Stimulated activated CD4-positive, alpha-beta T cell treated with anti-CD3 and anti-CD28 coated beads, Interleukin-12 subunit alpha, Interleukin-12 subunit beta, amount 100 ng/mL, for 4 hours (primary cell): ENCODE results near the gene PCDHGA9.
"Not testable (repeated sequence)": the region's sequence is repeated elsewhere in the genome, so short reads cannot be mapped to it uniquely, and the experiment has no call there.

ENCODE experiments used
- DNase-seq: peaks from one replicate; pipeline ENCODE4 v3.0.0-alpha.2; 2020

PCDHGA9 gene

GRCh38 chr5:141384471-141385267 is 17.9 kb upstream of the PCDHGA9 start:
- DNase-seq = no peak

DNA sequence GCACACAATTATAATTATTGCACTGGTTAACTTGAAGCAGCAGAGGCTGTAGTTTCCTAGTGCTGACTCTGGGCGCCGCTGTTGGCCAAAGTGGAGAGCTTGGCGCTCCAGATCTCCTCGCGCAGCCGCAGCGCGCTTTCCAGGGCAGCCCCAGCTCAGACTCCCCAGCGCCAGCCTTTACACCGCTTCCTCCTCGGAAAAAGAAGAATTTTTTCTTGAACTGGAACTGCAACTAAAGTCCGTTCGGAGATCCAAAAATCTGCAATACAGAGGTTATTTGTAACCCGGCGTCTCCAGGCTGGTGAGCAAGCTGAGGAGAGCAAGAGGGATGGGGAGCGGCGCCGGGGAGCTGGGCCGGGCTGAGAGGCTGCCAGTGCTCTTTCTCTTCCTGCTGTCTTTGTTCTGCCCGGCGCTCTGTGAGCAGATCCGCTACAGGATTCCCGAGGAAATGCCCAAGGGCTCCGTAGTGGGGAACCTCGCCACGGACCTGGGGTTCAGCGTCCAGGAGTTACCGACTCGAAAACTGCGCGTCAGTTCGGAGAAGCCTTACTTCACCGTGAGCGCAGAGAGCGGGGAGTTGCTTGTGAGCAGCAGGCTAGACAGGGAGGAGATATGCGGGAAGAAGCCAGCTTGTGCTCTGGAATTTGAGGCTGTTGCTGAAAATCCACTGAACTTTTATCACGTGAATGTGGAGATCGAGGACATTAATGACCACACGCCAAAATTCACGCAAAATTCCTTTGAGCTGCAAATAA is 14.8 kb upstream of the PCDHGA9 start, which contains the start of gene PCDHGB4:
Gene PCDHGB4, plus strand, starts transcription at position 142 of the 755 bp plus-strand sequence. Its CDS starts 187 bp downstream, at position 329.
- DNase-seq = peak; percentile 20

DNA sequence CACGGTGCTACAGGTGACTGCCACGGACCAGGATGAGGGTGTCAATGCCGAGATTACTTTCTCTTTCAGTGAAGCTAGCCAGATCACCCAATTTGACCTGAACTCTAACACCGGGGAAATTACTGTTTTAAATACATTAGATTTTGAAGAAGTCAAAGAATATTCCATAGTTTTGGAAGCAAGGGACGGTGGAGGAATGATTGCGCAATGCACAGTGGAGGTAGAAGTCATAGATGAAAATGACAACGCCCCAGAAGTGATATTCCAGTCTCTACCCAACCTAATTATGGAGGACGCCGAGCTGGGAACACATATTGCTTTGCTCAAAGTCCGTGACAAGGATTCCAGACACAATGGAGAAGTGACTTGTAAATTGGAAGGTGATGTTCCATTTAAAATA is 13.9 kb upstream of the PCDHGA9 start:
- no peak for DNase-seq

DNA sequence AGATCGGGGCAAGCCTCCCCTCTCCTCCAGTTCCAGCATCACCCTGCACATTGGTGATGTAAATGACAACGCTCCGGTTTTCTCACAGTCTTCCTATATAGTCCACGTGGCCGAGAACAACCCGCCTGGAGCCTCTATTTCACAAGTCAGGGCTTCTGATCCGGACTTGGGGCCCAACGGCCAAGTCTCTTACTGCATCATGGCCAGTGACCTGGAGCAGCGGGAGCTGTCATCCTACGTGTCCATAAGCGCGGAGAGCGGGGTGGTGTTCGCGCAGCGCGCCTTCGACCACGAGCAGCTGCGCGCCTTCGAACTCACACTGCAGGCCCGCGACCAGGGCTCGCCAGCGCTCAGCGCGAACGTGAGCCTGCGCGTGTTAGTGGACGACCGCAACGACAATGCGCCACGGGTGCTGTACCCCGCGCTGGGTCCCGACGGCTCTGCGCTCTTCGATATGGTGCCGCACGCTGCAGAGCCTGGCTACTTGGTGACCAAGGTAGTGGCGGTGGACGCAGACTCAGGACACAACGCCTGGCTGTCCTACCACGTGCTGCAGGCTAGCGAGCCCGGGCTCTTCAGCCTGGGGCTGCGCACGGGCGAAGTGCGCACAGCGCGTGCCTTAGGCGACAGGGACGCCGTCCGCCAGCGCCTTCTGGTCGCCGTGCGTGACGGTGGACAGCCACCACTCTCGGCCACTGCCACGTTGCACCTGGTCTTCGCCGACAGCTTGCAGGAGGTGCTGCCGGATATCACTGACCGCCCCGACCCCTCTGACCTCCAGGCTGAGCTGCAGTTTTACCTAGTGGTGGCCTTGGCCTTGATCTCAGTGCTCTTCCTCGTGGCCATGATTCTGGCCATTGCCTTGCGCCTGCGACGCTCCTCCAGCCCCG is 13.2 kb upstream of the PCDHGA9 start:
- DNase-seq = no peak

DNA sequence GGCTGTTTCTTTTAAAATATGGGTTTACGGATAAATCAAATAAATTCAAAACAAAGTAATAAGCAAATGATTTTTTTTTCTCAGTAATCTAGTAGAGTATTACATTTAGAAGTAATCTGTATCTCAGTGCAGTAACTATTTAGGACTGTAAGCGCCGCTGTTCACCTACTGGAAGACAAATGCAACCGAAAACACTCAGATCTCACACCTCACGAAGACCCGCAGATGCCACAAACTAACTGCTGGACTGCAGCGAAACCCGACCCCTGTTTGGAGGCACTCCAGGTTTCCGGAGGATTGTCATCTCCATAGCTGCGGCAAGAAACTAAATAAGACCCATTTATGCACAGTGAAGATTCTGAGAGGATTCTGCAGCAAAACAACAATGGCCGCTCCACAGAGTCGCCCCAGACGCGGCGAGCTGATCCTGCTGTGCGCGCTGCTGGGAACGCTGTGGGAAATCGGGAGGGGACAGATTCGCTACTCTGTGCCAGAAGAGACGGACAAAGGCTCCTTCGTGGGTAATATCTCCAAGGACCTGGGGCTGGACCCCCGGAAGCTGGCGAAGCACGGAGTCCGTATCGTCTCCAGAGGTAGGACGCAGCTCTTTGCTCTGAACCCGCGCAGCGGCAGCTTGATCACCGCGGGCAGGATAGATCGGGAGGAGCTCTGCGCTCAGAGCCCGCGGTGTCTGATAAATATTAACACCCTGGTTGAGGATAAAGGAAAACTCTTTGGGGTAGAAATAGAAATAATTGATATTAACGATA is 10.0 kb upstream of the PCDHGA9 start, which contains the start of gene PCDHGA8:
Gene PCDHGA8, plus strand, starts transcription at position 205 of the 770 bp plus-strand sequence. Its CDS starts 181 bp downstream, at position 386.
- no peak for DNase-seq

DNA sequence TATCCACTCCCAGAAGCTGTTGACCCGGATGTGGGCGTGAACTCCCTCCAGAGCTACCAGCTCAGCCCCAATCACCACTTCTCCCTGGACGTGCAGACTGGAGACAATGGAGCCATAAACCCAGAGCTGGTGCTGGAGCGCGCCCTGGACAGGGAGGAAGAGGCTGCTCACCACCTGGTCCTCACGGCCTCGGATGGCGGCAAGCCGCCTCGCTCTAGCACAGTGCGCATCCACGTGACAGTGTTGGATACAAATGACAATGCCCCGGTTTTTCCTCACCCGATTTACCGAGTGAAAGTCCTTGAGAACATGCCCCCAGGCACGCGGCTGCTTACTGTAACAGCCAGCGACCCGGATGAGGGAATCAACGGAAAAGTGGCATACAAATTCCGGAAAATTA is 9.3 kb upstream of the PCDHGA9 start:
- DNase-seq = no peak

DNA sequence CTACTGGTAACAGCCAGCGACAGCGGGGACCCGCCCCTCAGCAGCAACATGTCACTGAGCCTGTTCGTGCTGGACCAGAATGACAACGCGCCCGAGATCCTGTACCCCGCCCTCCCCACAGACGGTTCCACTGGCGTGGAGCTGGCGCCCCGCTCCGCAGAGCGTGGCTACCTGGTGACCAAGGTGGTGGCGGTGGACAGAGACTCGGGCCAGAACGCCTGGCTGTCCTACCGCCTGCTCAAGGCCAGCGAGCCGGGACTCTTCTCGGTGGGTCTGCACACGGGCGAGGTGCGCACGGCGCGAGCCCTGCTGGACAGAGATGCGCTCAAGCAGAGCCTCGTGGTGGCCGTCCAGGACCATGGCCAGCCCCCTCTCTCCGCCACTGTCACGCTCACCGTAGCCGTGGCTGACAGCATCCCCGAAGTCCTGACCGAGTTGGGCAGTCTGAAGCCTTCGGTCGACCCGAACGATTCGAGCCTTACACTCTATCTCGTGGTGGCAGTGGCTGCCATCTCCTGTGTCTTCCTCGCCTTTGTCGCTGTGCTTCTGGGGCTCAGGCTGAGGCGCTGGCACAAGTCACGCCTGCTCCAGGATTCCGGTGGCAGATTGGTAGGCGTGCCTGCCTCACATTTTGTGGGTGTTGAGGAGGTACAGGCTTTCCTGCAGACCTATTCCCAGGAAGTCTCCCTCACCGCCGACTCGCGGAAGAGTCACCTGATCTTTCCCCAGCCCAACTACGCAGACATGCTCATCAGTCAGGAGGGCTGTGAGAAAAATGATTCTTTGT is 8.0 kb upstream of the PCDHGA9 start:
- not testable (repeated sequence) for DNase-seq

- DNase-seq = peak; percentile 38
Observed at GRCh38 chr5:141397756-141398551, 4.6 kb upstream of the PCDHGA9 start, which contains the start of gene PCDHGB5. TSS of gene PCDHGB5 (plus strand) at chr5:141397947. CDS start at chr5:141398128, 181 bp downstream.

- DNase-seq = no peak
Observed at GRCh38 chr5:141398608-141399007, 4.0 kb upstream of the PCDHGA9 start.

- DNase-seq = no peak
Observed at GRCh38 chr5:141399555-141400258, 2.9 kb upstream of the PCDHGA9 start.

- no peak for DNase-seq
Observed at GRCh38 chr5:141403387-141403786, 809 bp downstream of the PCDHGA9 start.

DNA sequence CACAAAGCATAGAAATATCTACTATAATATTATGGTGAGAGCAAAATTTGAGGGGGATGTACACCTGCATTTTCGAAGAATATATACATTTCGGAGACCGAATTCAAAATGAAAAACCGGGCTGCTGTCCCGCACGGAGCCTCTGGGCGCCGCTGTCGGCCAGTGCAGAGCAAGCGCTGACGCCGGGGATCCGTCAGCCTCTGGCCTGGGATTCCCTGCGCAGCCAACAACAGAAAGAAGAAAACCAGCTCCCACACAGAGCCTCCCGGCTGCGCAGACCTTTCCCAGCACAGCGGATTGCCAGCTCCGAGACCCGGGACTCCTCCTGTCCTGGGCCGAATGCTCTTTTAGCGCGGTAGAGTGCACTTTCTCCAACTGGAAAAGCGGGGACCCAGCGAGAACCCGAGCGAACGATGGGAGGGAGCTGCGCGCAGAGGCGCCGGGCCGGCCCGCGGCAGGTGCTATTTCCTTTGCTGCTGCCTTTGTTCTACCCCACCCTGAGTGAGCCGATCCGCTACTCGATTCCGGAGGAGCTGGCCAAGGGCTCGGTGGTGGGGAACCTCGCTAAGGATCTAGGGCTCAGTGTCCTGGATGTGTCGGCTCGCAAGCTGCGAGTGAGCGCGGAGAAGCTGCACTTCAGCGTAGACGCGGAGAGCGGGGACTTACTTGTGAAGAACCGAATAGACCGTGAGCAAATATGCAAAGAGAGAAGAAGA is 5.4 kb downstream of the PCDHGA9 start, which contains the start of gene PCDHGB6:
Gene PCDHGB6, plus strand, starts transcription at position 232 of the 716 bp plus-strand sequence. Its CDS starts 182 bp downstream, at position 414.
- peak; percentile 29 for DNase-seq

DNA sequence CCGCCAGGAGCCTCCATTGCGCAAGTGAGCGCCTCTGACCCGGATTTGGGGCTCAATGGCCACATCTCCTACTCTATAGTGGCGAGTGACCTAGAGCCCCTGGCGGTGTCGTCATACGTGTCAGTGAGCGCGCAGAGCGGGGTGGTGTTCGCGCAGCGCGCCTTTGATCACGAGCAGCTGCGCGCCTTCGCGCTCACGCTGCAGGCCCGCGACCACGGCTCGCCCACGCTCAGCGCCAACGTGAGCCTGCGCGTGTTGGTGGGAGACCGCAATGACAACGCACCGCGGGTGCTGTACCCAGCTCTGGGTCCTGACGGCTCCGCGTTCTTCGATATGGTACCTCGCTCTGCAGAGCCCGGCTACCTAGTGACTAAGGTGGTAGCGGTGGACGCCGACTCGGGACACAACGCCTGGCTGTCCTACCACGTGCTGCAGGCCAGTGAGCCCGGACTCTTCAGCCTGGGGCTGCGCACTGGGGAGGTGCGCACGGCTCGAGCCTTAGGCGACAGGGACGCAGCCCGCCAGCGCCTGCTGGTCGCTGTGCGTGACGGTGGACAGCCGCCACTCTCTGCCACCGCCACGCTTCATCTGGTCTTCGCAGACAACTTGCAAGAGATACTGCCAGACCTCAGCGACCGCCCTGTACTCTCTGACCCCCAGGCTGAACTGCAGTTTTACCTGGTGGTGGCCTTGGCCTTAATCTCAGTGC is 7.2 kb downstream of the PCDHGA9 start:
- no peak for DNase-seq

DNA sequence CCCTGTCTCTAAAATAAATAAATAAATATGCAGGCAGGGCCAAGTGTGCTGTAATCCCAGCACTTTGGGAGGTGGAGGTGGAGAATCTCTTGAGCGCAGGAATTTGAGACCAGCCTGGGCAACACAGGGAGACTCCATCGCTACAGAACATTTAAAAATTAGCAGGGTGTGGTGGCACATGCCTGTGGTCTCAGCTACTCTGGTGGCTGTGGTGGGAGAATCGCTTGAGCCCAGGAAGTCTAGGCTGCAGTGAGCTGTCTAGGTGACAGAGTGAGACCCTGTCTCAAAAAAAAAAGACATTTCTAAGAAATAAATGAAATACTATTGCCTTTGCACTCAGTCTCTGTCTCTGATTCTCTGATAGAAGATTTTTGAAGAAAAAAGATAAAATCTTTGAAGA is 9.0 kb downstream of the PCDHGA9 start:
- DNase-seq = no peak

GRCh38 chr5:141412854-141413539 is 10.4 kb downstream of the PCDHGA9 start, which contains the start of gene PCDHGA10:
TSS of gene PCDHGA10 (plus strand) at chr5:141412987. CDS start at chr5:141413176, 189 bp downstream.
- peak; percentile 44 for DNase-seq

DNA sequence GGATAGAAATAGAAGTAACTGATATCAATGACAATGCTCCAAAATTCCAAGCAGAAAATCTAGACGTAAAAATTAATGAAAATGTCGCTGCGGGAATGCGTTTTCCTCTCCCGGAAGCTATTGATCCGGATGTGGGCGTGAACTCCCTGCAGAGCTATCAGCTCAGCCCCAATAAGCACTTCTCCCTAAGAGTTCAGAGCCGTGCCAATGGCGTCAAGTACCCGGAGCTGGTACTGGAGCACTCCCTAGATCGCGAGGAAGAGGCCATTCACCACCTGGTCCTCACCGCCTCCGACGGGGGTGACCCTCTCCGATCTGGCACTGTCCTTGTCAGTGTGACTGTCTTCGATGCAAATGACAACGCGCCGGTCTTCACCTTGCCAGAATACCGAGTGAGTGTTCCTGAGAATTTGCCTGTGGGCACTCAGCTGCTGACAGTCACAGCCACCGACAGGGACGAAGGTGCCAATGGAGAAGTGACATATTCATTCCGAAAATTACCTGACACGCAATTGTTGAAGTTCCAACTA is 11.0 kb downstream of the PCDHGA9 start:
- no peak for DNase-seq
